DMS79 (cell line): ENCODE data around the gene CACNA1S.

ENCODE experiments used
- DNase-seq: peaks from one replicate; lab custom pipeline; 2025; lab: John Stamatoyannopoulos, UW

The CACNA1S gene

GRCh38 chr1:201028461-201028889, 83.8 kb downstream of the CACNA1S start:
- DNase-seq, result no peak

GRCh38 chr1:201026836-201027235, 85.4 kb downstream of the CACNA1S start:
- DNase-seq, result no peak

DNA sequence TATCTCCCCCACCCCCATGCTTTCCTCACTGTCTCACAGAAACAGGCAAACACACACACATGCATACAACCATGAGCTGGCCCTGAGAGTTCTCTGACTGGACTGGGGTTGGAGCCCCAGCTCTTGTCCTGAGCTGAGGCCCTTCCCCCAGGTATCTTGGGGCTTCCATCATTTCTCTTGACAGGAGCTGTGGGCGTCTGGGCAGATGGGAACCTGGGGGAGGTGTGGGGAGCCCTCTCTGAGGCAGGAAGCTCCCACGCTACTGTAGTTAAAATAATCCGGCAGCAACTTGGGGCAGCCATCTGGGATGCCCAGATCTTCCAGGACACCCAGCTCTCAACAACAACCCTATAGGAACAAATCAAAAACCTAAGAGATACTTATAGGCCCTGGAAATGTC, 86.0 kb downstream of the CACNA1S start:
- DNase-seq, result no peak

DNA sequence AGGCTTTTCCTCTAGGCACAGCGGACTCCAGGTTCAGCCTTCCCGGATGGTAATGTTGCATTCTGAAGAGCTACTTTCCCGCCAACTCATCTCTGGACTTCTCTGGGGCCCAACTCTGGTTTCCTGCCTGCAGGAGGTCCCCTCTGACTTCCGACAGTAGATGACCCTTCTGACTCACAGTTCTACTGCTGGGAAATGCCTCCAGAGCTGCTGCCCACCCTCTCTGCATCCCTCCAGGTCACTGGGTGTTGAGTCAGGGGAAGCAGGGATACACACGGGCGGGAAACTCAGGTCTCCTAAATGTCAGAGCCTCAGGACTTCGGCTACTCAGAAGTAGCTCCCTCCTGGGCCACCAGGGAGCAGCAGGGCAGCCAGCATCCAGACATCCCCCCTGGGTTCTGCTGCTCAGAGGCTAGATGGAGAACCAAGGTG, 86.6 kb downstream of the CACNA1S start:
- DNase-seq, result no peak

GRCh38 chr1:201024625-201024998, 87.6 kb downstream of the CACNA1S start:
- DNase-seq, result no peak

DNA sequence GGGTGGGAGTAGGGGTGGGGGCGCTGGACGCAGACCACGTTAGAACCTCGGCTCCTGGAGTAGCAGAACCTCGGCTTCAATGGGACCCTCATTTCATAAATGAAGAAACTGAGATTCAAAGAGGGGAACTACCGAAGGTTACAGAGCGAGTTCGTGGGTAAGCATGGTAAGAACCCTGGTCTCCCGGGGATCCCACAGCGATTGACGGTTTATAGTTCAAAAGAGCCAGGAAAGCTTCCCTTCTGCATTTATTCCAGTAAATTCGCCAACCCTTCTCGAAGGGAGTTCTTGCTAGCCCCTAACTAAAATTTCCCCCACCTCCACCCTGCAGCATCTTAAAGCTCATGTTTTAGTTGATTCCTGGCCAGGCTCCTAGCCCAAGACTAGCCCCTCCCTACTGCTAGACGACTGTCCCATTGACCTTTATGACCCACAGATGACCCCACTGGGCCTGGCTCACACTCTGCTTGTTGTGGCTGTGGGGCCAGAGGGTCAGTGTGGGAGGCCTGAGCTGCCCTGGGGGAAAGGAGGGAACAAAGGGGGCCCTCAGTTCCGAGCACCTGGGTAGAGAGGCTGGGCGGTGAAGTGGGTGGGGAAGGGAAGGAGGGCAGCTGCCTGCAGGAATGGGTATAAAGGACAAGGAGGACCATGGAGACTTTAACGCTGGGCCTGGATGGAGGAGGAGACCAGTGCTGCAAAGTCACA, 88.2 kb downstream of the CACNA1S start:
- no peak for DNase-seq

GRCh38 chr1:201023517-201023902, 88.7 kb downstream of the CACNA1S start, which contains the start of gene KIF21B:
TSS of gene KIF21B (minus strand) at chr1:201023714. CDS start at chr1:201023383, 331 bp downstream.
- DNase-seq, result peak; percentile 58

- DNase-seq, result no peak
Observed at GRCh38 chr1:201022820-201023516, 89.3 kb downstream of the CACNA1S start.

GRCh38 chr1:201022493-201022819, 89.8 kb downstream of the CACNA1S start:
- no peak for DNase-seq

- peak; percentile 29 for DNase-seq
Observed at GRCh38 chr1:201021630-201022492, 90.4 kb downstream of the CACNA1S start.

GRCh38 chr1:201020721-201021629, 91.3 kb downstream of the CACNA1S start:
- DNase-seq, result peak; percentile 26

DNA sequence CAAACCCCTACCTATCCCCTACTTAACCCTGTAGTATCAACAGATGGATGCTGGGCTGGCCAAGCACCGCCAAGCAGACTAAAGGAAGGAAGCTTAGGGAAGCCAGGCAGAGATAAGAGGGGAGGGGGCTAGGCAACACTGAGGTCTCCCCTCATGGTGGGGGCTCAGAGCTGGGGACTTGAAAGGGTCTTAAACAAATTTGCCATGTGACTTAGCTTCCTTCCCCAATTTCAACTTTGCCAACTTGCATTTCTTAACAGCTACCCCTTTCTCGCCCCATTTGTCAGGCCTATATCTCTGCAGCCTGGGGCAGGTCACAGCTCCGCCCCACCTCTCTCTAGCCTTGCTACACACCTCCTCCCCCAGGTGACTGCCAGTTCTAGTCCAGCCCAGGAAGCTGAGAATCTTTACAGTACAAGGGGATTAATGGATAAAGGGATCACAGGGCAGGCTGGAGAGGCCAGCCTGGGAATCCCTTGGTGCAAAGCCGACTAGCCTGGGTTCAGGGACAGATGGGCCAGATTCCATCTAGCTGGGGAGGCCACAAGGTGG, 92.1 kb downstream of the CACNA1S start:
- DNase-seq, result no peak

GRCh38 chr1:201019321-201019977, 92.8 kb downstream of the CACNA1S start:
- DNase-seq, result no peak

- no peak for DNase-seq
Observed at GRCh38 chr1:201017828-201018163, 94.4 kb downstream of the CACNA1S start.

- DNase-seq, result no peak
Observed at GRCh38 chr1:201016943-201017827, 95.0 kb downstream of the CACNA1S start.

- DNase-seq, result peak; percentile 61
Observed at GRCh38 chr1:201016211-201016651, 96.0 kb downstream of the CACNA1S start.

- DNase-seq, result no peak
Observed at GRCh38 chr1:201015551-201016091, 96.6 kb downstream of the CACNA1S start.

GRCh38 chr1:201014816-201015200, 97.4 kb downstream of the CACNA1S start:
- DNase-seq, result no peak

DNA sequence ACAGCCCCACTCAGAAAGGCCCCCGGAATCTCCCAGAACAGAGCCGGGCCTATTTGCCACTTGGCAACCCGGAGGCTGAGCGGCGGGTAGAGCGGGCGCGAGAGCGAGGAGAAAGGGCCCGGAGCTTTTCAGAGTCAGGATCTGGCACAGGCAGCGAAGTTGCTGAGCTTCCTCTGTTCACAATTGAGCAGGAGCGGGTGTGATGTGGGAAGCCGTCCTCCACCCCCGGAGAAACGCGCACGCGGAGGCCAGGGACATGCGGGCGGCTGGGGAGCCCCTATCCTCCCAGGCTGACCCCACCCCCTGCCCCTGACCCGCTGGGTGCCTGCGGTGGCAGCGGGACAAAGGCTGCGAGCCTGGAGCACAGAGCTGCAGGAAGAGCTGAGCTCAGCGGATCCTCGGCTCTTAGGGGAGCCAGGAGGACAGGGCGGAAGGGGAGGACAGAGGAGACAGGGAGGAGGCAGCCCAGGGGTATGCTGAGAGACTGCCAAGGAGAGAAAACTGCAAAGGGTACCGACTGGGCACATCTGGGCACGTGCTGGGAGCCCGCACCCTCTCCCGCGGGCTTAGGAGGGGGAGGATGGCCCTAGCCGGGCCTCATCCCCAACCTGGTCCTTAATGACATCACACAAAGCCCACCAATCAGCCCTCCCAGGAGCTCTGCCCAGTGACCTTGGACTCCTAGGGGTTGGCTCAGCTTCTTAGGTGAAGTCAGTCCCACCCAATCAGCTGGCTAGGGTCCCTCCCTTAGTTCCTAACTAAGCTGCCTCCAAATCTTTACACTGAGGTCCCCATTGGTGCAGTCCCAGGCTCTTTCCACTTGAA, 98.0 kb downstream of the CACNA1S start:
- no peak for DNase-seq
